Activated CD8-positive, alpha-beta memory T cell treated with anti-CD3 and anti-CD28 coated beads for 1 hour (primary cell): ENCODE data around the gene INPP4B.

Experiments
- DNase-seq, 2 donors: peaks; one replicate each; pipeline ENCODE4 v3.0.0-alpha.2; 2020; ENCODE audit warnings: low read depth in 1 of 2; ENCODE audit errors: extremely low read depth in 1 of 2

INPP4B gene

DNA sequence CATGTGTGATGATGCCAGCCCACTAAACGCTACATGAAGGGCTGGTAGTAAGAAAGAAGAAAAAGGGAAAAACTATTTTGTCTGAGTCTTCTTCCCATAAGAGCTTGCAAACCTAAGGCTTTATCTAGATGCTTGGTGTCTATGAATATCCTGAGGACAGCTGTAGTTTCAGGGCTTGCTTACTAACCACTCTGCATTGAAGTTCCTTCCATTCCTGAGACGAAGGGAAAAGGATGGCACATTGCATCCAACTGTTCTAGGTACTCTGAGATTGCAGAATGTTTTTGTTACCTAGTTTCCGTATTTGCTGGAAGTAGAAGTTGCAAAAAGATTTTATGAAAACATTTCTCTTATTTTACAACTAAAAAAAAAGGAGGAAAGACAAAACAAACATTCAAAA lies 665.1 kb downstream of the INPP4B start:
- no peak for DNase-seq

GRCh38 chr4:142169216-142169615 lies 676.9 kb downstream of the INPP4B start:
- DNase-seq: no peak

DNA sequence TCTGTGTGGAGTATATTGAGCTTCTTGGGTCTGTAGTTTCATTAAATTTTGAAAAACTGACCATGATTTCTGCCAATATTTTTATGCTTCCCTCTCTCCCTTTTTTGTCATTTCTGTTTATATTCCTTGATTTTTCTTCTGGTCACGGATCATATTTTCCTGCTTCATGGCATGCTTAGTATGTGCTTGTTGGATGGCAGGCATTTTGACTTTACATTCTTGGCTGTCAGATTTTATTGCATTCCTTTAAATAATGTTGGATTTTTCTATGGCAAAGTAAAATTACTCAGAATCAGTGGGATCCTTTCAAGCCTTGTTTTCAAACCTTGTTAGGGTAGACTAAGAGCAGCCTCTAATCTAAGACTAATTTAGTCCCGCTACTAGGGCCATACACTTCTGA lies 677.9 kb downstream of the INPP4B start:
- DNase-seq: no peak

DNA sequence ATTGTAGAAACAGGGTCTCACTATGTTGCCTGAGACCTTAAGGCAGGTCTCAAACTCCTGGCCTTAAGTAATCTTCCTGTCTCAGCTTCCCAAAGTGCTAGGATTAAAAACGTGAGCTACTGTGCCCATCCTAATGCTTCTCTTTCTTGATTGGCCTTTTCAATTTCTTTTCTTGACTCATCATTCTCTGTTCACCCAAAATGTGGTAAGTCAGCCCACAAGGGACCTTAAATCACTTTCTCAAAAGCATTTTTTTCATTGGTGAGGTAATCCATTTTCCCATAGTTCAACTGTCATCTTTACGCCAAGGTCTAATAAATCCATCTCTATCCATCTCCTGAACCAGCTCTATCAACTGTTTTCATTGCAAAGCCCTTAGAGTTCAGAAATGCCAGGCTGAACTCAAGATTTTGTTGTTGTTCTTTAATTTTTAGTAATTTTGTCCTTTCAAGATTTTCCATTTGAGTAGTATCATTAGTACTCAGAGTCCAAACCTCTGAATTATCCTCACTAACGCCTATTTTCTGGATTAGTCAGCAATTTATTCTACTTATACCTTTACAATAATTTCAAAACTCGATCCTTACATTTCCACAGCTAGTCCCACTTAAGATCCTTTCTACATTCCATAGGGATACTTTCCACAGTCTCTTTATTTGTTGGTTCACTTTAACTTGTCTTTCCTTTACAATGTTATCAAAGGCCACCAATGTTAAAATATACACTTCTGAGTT lies 681.2 kb downstream of the INPP4B start:
- no peak for DNase-seq

GRCh38 chr4:142161086-142161485 lies 685.0 kb downstream of the INPP4B start:
- no peak for DNase-seq

- DNase-seq: no peak
Observed at GRCh38 chr4:142160509-142160908, 685.6 kb downstream of the INPP4B start.

- no peak for DNase-seq
Observed at GRCh38 chr4:142158980-142159379, 687.1 kb downstream of the INPP4B start.

- no peak for DNase-seq
Observed at GRCh38 chr4:142156256-142156655, 689.8 kb downstream of the INPP4B start.

DNA sequence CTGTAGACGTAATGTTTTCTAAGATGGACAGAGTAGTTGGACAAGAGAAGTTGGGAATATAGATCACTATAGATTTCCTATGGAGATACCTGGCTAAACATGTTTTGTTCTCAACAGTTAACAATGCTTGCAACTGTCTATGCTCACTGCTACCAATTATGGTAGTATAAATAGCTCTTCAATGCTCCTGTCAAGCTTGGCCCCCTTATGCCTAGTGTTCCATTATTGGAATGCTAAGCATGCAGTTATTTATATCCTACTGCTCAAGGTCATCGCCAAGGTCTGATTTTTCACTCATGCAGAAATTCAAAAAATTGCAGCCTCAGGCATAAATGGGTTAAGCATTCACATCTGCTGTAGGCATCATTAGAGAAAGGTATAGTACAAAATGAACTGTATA lies 690.8 kb downstream of the INPP4B start:
- DNase-seq: no peak

DNA sequence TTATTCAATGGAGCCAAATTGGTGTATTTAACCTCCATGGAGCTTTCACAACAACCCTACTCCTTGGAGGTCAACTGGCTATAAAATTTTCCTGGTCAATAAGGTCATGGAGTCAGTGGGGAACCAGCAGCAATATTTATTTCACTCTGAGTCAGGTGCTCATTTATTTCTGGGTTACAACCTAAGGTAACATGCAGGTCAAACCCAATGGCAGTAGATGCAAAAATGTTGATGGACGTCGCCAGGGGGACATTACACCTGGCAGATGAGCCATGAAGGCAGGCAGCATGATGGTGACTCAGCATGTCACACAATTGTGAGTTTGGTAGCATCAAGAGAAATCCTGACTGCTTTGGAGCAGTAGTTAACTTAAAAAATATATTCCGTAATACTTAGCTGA lies 695.6 kb downstream of the INPP4B start:
- no peak for DNase-seq

DNA sequence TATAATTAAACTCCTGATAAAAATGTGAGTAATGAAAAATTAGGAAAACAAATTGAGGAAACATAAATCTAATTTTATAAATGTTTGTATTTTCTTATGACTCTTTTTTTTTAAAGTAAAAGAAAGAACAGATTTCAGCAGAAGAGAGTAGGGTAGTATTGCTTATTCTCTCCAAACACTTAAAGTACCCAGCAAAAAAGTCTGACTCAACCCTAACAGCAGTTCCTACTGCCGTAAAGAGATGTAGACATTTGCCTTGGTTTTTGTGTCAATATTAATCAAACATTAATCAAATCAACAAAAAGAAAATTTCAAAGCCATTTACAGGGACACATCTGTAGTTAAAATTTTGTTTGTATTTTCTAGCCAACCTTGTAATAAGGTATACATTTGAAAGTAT lies 701.3 kb downstream of the INPP4B start:
- DNase-seq: no peak

DNA sequence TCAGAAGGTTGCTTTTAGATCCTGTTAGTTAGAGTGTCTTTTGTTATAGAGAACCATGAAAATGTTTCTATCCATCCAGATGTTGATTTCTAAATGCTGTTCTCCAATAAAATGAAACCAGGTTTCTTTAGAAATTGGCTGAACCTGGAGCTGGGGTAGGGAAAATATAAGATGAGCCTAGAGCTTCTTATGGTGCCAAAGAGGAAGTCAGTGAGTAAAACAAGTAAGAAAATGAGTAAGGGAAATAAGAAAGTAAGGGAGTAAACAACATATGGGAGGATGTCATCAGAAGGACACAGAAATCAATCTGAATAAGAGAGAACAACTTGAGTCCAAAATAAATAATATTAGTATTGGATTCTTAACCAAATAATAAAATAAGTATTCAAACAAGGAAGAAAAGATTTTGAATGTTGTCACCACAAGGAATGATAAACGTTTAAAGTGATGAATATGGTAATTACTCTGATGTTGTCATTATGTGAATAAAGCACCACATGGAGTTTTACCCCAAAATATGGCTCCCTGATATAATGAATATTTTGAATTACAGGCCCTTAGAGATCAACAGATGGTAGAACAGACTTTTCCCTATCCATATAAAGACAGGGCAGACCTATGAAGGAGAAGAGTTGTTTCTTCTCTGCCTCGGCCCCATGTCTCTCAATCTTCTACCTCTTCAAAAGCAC lies 703.6 kb downstream of the INPP4B start:
- DNase-seq: no peak

- no peak for DNase-seq
Observed at GRCh38 chr4:142141224-142141623, 704.9 kb downstream of the INPP4B start.

- no peak for DNase-seq
Observed at GRCh38 chr4:142130666-142131065, 715.4 kb downstream of the INPP4B start.

GRCh38 chr4:142129931-142130330 lies 716.2 kb downstream of the INPP4B start:
- no peak for DNase-seq

GRCh38 chr4:142129473-142129872 lies 716.6 kb downstream of the INPP4B start:
- no peak for DNase-seq

GRCh38 chr4:142128529-142128928 lies 717.6 kb downstream of the INPP4B start:
- DNase-seq: no peak

DNA sequence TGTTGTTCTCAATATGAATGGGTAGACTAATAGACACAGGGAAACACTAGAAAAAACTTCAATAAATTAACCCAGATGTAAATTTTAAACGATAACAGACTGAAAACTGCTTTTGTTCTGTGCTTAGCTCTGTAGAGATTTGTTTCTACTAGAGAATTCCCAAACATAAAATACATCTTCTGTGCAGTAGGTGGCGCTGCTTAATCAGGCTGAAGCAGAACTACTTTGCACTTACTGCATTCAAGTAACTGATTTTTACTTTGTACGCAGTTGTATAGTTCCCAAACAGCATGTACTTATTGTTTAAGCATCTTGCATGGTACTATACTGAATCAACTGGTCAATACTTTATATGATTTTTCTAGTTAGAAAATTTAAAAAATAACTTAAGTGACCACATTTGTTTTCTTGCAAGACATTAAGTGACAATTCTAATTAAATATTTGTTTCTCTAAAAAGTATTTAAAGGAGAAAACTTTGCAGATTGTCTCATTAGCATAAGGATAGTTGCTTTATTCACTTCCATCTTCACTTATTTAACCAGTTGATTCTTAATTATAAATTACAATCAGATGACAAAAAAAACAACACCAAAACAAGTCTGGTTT lies 719.1 kb downstream of the INPP4B start:
- DNase-seq: peak; percentile 7 to 24

GRCh38 chr4:142124874-142125273 lies 721.2 kb downstream of the INPP4B start:
- no peak for DNase-seq

DNA sequence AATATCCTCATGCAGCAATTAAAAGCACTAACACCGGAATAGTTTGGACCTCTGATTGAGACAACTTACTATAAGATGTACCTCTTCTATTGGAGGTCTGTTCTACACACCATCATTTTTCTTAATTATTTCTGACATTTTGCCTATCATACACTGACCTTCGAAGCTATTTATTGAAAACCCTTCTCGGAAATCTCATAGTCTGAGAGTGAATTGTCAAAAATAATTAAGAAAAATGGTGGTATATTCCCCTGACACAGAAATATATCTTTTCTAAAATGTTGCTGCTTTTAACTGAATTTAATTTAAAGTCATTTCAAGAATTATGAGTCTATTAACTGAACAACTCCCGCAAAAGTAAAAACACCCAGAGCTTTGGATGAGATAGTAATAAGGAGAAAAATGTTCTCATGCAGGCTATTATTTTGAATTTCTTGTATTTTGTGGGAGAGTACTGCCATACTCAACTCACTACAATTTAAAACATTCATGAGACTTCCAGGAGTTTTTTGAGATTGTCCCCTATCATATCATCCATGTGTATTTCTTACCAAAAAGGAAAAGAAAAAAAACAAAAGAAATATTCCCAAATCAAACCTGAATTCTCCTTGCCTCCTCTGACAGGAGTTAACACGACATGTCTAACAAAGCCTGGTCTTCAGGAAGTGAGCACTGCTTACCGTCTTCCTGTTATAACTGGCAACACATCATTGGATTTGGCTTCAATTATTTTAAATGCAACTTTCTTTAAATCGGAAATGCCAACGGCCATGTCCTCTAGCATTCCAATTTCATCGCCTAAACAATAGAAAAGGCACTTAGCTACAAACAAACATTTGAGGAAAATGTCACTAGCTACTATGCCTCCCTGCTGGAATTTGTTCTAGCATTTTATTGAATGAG lies 724.4 kb downstream of the INPP4B start:
- no peak for DNase-seq

- DNase-seq: no peak
Observed at GRCh38 chr4:142120921-142121320, 725.2 kb downstream of the INPP4B start.
